BJ (cell line): ENCODE measurements around the gene MPPED2. TPM values are rescaled to one million over a fixed set of nuclear protein-coding genes. Genes with fewer than 3 reads are reported as not detected.

Experiments
- CTCF ChIA-PET: fragments of 350-600 bp; formaldehyde crosslinking; extraction: SDS; loops from one replicate; lab custom pipeline; 2021; ENCODE audit warnings: antibody characterized with exemption, inconsistent platforms; lab: Yijun Ruan, JAX
- POLR2A ChIA-PET: fragments of 300-600 bp; sonication (Branson Sonifier 250); formaldehyde crosslinking; extraction: SDS; loops from one replicate; lab custom pipeline; 2021; ENCODE audit warnings: antibody characterized with exemption; lab: Charles Lee
- DNase-seq: peaks from one replicate; pipeline ENCODE4 v3.0.0-alpha.2; 2011; ENCODE audit warnings: low read depth
- H3K27me3 ChIP-seq: 2 replicates; pipeline ENCODE4 v1.6.0; 2011; ENCODE audit warnings: low read length; ENCODE audit not compliant: control insufficient read depth, insufficient read depth
- H3K36me3 ChIP-seq: 2 replicates; pipeline ENCODE4 v1.5.1; 2011; ENCODE audit warnings: low read length; ENCODE audit not compliant: control insufficient read depth, insufficient read depth
- H3K4me3 ChIP-seq: 2 replicates; pipeline ENCODE4 v1.5.1; 2011; ENCODE audit warnings: low read depth, mild to moderate bottlenecking, control low read depth, low read length
- polyA plus RNA-seq: library from polyadenylated mRNA; depleted of rRNA; stranded (reverse); fragments of >200 nt; gene quantifications from 2 replicates; pipeline ENCODE4 v1.2.3, GENCODE V29; 2011
- TF ChIP-seq, protein P1 (sequence below): IDR thresholded peaks from 2 replicates; pipeline ENCODE4 v1.5.1; 2011; ENCODE audit warnings: low read depth, mild to moderate bottlenecking, control low read depth, inconsistent platforms, low read length, moderate library complexity; ENCODE audit not compliant: insufficient read depth

MPPED2 gene
- polyA plus RNA-seq, 1 experiment = not detected

DNA sequence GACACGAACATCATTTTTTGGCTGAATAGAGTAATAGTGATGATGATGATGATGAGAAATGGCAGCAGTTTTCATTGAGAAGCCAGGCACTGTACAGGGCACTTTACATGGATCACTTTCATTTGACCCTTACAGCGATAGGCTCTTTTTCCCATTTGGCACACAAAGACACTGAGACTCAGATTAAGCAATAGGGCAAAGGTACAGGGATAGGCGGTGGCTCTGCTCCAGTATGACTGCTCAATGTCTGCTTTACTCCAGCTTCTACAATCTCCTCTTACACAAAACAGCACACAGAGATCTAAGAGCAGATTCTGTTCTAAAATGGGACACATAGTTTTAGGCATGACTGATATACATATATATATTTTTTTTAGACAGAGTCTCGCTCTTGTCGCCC, 40.6 kb downstream of the MPPED2 start:
- H3K27me3 ChIP-seq = no peaks in the 10 kb centered on the region
- H3K36me3 ChIP-seq = no peaks in the 10 kb centered on the region
- H3K4me3 ChIP-seq = no peak overlapping the region
- ChIA-PET POLR2A (no interaction called here), CTCF (no interaction called here)
- TF ChIP-seq, protein P1, sequence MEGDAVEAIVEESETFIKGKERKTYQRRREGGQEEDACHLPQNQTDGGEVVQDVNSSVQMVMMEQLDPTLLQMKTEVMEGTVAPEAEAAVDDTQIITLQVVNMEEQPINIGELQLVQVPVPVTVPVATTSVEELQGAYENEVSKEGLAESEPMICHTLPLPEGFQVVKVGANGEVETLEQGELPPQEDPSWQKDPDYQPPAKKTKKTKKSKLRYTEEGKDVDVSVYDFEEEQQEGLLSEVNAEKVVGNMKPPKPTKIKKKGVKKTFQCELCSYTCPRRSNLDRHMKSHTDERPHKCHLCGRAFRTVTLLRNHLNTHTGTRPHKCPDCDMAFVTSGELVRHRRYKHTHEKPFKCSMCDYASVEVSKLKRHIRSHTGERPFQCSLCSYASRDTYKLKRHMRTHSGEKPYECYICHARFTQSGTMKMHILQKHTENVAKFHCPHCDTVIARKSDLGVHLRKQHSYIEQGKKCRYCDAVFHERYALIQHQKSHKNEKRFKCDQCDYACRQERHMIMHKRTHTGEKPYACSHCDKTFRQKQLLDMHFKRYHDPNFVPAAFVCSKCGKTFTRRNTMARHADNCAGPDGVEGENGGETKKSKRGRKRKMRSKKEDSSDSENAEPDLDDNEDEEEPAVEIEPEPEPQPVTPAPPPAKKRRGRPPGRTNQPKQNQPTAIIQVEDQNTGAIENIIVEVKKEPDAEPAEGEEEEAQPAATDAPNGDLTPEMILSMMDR = no peak
- DNase-seq = no peak

DNA sequence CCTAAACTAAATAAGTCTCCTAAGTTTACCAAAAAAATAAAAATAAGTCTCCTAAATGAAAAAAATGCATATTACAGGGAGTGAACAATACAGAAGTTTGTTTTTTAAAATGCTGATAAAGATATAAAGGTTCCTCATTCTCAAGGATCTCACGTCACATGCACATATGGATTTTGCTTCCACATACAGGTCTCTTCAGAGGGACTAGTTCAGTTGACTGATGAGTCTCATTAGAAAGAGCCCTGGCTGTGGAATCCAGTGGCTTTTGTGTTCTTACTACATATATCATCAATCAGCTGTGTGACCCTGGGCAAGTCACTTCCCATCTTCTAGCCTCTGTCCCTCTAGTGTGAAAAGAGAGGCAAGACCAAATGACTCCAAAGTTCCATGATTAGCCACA, 43.1 kb downstream of the MPPED2 start:
- Histone ChIP-seq H3K27me3 (no peaks in the 10 kb centered on the region), H3K4me3 (no peak overlapping the region), H3K36me3 (no peaks in the 10 kb centered on the region)
- TF ChIP-seq, protein P1 = no peak
- ChIA-PET POLR2A (no interaction called here), CTCF (no interaction called here)
- no peak for DNase-seq

DNA sequence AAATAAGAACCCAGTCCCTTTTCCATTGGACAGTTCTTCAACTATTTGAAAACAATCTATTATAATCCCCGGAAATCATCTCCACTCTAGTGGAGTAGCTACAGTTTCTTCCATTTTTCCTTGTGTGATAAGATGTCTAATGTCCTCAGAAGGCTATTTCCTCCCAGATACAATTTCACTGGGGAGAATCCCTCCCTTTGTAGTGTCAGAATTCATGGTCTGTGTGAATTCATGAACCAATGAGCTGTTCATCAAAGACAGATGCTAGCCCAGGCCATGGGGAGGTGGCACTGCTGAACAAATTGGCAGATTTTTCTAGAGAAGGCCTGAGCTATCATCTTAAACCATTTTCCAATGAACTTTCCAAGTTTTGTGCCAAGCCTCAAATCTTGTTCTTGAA, 45.4 kb downstream of the MPPED2 start:
- Histone ChIP-seq H3K36me3 (no peaks in the 10 kb centered on the region), H3K27me3 (no peaks in the 10 kb centered on the region), H3K4me3 (no peak overlapping the region)
- TF ChIP-seq, protein P1 = no peak
- CTCF ChIA-PET = no interaction called here
- POLR2A ChIA-PET = no interaction called here
- no peak for DNase-seq

DNA sequence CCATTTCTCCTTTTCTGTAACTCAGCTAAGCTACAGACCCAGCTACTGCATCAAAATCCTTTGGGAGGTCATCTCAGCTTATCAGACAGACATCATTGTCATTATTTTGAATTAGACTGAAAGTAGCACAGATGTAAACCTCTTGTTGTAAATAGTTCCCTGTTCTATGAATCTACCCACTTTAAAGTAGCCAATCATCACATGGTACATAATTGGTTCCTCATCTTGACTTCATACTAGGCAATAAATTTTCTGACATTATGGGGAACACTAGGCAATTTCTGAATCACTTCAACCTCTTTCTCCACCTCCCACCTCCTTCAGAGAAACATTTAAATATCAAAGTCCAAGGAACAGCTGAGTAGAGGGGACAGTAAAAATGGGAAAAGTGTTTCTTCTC, 47.9 kb downstream of the MPPED2 start:
- Histone ChIP-seq H3K4me3 (no peak overlapping the region), H3K27me3 (no peaks in the 10 kb centered on the region), H3K36me3 (no peaks in the 10 kb centered on the region)
- ChIA-PET POLR2A (no interaction called here), CTCF (no interaction called here)
- no peak for DNase-seq
- TF ChIP-seq, protein P1 = no peak

GRCh38 chr11:30535818-30536217, 50.3 kb downstream of the MPPED2 start:
- DNase-seq = no peak

More at GRCh38 chr11:30535818-30536217, 50.3 kb downstream of the MPPED2 start:
- H3K4me3 ChIP-seq = no peak overlapping the region
- TF ChIP-seq, protein P1 = no peak
- CTCF ChIA-PET = no interaction called here
- POLR2A ChIA-PET = no interaction called here
- H3K27me3 ChIP-seq = no peaks in the 10 kb centered on the region
- H3K36me3 ChIP-seq = no peaks in the 10 kb centered on the region
